ENCODE data around the gene MYH4. TPM values are rescaled to one million over a fixed set of nuclear protein-coding genes. Genes with fewer than 3 reads are reported as not detected.

The MYH4 gene
- not detected in 2 replicates for total RNA-seq (2014; rRNA removed)
- polyA plus RNA-seq (2012): not detected

DNA sequence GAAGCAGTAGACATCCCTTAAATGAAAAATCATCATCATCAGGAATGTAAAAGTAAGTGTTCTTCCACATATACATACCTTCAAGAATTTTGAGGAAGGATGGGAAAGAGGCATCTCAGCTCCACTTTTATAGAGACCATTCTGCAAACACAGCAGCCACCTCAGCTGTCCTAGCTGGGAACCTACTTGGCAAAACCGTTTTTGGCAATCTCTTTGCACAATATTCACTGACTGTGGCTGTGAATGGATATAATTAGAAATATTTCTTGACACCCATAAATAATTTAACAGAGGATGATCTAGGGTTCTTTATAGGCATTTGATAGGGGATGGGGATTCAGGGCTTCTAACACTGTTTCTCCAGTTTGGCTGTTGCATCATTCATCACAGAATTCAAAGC is at the start of gene MYH4:
MYH4 (minus strand) TSS at position 101 of the 400 bp plus-strand sequence. CDS start 2,814 bp downstream, outside the sequence.
- no peak for DNase-seq (ENCODE audit: low read depth)

DNA sequence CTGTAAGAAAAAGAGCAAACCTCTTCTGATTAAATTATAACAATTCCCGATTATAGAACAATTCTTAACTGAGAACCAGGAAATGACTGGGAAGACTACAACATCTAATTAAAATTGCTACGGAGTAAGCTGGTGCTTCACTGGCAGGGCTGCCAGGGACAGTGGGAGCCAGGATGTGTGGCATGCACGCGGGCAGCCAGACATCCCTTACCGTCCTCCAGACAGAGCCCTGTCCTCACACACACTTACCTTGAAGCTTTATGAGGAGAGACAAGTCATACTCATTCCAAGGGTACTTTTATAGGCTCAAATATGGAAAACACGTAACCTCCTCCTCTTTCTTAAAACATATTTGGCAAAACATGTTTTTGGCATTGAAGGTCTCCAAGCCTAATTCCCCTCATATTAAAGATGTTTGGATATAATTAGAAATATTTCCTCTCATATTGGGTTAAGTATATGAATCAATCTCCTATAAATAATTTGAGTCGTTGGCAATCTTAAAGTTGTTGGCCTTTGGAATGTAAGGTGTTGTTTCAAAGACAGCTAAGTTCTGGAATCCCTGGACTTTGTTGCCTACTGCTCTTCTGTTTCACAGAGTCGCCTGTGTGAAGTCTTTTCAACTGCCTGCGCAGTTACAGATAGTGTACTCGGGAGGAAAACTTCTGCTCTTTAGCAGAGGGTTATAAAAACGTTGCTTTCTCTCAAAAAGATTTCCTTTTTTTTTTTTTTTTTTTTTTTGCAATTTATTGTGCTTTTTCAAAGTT is 49.1 kb upstream of the MYH4 start, which contains the start of gene MYH1:
MYH1 (minus strand) TSS at position 272 of the 767 bp plus-strand sequence. CDS start 1,900 bp downstream, outside the sequence.
- no peak for DNase-seq (ENCODE audit: low read depth)

DNA sequence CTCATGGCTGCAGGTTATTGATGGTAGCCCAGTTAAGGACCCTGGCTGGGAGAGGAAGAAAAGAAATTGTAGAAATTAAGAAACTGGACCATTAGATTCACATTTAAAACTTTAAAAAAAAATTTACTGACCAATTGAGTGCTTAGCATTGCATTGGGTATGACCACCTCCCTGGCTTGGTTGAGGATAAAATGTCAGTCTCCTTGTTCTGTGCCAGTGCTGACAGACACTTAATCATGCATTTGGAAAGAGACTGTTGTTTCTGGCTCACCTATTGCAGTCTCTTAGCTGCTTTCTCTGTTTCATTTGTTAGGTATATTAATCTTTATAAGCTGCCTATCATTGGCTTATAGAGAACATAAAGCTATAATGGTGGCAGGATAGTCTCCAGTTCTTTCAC is 47.3 kb upstream of the MYH4 start:
- no peak for DNase-seq (ENCODE audit: low read depth)

DNA sequence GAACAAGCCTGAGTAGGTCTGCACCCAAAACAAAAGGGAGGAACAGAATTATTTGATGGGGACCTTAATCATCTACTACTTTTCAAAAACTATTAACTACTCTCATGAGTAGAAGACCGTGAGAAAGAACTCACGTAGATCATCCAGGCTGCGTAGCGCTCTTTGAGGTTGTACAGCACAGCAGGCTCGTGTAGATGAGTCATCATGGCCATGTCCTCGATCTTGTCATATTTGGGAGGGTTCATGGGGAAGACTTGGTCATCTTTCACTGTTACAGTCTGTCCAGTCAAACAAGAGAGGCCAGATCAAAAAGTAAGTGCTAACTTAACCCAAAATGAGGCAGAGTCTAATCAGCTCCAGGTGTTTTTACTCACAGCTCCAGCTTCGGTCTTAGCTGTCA is 46.7 kb upstream of the MYH4 start:
- DNase-seq (ENCODE audit: low read depth): no peak

DNA sequence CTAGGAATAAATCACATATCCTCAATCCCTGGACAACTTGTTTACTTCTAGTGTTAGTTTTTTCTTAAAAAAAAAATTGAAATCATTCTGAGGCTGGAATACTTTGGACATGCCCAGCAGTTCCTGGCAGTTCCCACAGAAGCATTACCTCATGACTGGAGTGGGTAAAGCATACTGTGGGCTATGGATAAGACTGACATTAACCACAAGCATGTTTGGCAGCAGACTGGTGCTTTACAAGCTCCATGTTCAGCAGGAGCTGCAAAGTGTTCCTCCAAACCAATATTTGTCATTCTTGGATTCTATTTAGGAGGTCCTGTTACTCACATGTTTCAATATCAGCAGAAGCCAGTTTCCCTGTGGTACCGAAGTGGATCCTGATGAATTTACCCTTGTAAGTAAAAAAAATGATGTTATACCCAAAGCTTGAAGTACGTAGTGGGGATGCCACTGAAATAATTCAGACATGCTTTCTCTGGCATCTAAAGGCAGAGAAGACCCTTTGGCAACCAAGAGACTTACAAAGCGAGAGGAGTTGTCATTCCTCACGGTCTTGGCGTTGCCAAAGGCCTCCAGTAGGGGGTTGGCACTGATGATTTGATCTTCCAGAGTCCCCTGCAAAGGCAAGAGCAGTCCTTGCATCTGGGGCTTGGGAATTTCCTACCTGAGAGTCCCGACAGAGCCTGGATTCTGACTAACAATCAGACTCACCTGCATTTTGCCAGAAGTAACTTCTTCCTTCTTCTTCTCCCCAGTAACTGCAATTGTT is 44.1 kb upstream of the MYH4 start:
- peak; percentile 74 for DNase-seq (ENCODE audit: low read depth)

DNA sequence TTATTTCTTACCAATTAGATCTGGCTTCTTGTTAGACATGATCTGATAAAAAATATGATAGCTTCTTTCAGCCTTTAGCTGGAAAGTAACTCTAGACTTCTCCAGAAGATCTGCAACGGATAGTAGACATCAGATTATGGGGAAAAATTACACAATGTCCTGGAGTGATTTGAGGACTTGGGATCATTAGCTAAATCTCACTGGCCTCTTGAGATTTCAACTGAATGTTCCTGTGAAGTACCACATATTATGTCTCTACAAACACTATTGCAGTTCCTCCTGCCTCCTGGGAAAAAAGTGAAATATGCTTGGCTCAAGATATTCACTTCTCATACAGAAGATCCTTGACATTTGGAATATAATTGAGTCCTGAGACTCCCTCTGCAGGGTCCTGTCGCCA is 43.5 kb upstream of the MYH4 start:
- DNase-seq (ENCODE audit: low read depth): peak; percentile 11

DNA sequence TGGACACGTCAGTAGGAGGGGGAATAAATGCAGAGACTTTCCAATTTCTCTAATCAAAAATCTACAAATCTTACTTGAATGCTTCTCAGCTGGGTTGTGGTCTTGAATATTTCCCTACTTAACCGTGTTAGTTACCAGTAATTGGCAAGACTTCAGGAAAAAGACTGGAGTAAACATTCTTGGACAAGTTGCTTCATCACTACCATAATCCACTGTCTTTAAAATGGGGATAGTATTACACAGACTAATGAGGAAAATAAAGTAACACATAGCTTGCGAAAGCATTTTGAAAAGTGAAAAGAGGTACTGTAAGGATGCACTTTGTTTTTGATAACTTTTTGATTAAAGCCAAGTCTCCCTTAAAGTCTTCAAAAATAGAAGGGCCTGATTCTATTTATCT is 30.6 kb upstream of the MYH4 start:
- DNase-seq (ENCODE audit: low read depth): peak; percentile 9

DNA sequence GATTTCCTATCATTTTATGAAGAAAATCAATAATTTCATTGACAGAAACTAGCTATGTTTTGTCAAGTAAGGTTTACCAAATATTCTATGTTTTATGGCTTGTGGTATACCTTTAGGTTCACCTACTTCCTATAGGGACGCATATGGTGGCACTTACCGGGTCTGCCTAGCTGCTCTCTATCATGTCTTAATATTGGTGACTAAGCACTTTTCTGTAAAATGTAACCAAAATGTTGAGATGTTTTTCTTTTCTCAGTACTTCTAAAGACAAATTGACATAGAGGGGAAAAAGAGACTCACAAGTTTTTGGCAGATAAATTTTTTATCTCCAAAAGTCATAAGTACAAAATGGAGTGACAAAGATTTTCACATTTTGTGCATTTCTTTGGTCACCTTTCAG is 22.6 kb upstream of the MYH4 start:
- DNase-seq (ENCODE audit: low read depth): no peak

DNA sequence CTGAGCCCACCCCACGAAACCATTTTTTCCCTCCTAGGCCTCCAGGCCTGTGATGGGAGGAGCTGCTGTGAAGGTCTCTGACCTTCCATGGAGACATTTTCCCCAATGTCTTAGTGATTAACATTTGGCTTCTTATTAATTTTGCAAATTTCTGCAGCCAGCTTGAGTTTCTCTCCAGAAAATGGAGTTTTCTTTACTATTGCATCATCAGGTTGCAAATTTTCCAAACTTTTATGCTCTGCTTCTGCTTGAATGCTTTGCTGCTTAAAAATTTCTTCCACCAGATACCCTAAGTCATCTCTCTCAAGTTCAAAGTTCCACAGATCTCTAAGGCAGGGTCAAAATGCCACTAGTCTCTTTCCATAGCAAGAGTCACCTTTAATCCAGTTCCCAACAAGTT is 12.9 kb upstream of the MYH4 start:
- no peak for DNase-seq (ENCODE audit: low read depth)

DNA sequence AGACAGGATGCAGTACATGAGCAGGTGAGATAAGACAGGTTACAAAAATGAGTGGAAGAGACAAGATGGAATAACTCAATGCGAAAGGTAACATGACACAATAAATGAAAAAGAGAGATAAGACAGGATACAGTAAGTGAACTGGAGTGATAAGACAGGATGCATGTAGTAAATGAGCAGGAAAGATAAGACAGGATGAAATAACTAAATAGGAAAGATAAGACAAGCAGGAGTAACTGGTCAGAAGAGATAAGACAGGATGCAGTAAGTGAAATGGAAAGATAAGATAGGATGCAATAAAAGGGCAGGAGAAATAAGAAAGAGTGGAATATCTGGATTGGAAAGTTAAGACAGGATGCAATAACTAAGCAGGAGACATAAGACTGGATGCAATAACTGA is 8.3 kb upstream of the MYH4 start:
- no peak for DNase-seq (ENCODE audit: low read depth)

DNA sequence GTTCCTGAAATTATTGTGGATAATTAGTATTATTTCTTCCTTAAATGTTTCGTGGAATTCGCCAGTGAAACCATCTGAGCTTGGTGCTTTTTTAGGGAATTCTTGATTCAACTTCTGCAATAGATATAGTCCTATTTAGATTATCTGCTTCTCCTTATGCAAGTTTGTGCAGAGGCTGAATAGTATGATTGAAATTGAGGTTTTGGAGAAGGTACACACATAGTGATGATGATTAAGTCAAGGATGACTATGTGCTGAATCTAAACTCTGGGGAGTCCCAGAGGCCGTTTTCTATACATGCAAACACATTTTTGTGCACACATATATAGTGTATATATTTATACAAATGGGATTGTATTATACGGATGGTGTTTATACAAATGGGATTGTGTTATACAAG is 5.2 kb upstream of the MYH4 start:
- peak; percentile 37 for DNase-seq (ENCODE audit: low read depth)

DNA sequence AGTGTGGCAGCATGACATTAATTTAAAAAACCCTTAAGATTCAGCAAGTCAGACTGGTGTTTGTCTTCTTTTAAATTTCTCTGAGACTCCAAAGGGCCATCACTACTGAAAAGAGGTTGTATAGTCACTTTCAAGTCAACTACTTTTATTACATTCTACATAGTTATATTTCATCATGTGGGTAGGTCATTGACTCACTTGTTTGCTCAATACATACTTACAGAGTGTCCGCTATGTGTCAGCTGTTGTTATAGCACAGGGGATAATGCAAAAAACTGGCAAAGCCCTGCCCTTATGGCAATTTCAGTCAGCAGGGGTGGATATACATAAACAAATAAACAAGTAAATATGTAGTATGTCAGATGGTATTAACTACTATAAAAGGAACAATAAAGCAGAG is 2.5 kb upstream of the MYH4 start:
- peak; percentile 76 for DNase-seq (ENCODE audit: low read depth)

DNA sequence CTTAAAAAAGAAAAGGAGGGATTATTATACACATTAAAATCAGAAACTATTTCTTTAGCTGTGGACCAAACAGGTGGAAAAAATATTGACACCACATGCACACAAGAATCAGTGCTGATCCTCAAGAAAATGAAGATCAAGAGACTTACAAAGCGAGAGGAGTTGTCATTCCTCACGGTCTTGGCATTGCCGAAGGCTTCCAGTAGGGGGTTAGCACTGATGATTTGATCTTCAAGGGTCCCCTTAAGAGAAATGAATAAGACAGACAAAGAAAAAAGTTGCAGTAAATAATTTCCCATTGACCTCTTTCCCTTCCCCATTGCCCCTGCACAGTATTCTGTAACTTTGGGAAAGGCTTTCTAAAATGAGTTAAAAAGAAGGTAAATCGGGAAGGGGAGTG is 6.0 kb downstream of the MYH4 start:
- no peak for DNase-seq (ENCODE audit: low read depth)

DNA sequence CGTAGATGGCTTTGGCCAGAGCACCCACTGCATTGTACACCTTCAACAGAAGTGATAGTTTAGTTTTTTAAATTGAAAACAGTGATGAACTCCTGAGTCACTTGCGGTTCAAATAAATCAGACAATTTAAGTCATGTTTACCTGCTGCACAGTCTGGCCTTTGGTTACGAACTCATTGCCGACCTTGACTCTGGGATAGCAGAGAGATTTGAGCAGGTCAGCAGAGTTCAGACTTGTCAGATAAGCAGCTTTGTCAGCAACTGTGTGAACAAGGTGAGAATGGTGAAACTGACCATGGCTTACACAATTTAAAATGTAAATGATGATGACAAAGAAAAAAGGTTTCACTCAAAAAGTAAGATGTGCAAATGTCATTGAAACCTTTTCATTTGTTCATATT is 9.3 kb downstream of the MYH4 start:
- no peak for DNase-seq (ENCODE audit: low read depth)

DNA sequence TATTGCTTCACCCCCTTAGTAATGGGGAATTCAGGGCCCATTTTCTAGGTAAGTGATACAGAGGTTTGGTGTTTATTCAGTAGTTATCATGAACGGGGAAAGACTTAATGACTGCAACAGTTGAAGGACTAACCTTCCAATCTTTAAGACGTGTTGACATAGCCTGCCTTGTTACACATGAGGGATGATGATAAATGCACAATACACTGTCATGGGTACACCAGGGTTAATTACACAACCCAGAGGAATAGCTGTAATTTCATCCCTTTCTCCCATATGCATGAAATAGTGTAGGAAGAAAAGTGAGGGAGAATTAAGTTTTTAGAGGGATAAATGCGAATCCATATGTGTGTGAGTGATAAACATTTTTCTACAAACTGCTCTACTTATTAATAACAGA is 10.7 kb downstream of the MYH4 start:
- DNase-seq (ENCODE audit: low read depth): no peak

DNA sequence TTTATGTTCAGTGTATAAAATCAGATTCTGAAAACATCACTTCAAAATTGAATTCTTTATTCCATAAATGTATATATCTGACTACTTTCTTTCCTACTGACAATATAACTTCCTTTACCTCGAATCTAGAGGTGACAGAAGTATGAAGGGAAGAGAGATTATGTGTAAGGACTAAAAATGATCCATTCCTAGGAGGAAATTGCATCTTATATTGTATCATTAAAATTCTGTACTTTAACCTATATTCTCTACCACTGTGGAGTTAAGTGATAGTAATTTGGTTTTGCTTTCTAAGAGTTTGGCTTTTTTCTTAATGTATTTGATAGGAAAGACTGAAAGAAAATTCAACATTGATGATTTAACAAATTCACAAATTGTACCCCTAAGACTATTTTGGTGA is 11.4 kb downstream of the MYH4 start:
- DNase-seq (ENCODE audit: low read depth): no peak

DNA sequence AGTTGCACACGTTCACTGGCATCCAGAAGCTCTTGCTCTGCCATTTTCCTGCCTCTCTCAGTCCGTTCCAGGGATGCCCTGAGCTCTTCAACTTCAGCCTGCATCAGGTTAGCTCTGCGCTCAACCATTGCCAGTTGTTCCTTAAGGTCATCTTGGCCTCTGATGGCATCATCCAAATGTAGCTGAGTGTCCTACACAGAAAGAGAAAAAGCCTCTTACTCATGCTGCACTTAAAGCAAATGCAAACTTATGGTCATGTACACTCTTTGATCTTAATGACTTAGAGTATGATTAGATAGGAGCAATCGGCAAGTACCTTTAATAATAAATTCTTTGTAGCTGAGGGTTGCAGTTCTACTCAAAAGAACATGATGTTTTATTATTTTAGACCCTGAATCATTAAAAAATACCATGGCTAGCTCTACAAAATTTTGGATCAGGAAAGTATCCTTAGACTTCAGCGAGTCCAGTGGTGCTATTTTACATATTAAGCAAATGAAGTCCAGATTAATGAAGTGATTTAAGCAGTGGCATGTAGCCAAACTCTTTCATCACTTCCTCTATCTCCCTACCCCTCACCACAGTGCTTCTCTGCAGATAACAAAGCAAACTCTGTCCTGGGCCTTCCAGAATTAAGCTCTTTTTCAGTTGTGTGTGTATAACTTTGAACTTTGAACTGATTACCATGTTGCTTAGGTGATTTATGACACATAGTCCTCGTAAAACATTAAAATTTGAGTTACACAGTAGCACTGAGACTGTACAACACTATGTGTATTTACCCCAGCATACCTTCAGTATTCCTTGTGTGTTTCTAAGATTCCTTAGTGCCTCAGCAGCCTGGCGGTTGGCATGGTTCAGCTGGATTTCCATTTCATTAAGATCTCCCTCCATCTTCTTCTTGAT is 22.1 kb downstream of the MYH4 start:
- no peak for DNase-seq (ENCODE audit: low read depth)

DNA sequence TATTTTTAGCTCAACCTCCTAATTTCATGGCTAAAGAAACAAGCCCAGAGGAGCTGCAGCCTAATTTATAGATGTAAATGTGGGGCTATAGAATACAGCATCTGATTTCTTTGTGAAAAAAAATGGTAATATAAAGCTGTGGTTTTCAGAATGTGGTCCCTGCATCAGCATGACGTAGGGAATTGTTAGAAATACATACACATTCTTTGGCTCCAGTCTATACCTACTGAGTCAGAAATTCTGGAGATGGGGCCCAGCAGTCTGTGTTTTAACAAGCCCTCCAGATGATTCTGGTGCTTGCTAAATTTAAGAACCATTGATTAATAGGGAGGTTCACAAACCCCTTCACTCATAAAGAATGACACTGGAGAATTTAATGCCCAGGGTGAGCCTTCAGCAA is 29.5 kb downstream of the MYH4 start:
- no peak for DNase-seq (ENCODE audit: low read depth)

DNA sequence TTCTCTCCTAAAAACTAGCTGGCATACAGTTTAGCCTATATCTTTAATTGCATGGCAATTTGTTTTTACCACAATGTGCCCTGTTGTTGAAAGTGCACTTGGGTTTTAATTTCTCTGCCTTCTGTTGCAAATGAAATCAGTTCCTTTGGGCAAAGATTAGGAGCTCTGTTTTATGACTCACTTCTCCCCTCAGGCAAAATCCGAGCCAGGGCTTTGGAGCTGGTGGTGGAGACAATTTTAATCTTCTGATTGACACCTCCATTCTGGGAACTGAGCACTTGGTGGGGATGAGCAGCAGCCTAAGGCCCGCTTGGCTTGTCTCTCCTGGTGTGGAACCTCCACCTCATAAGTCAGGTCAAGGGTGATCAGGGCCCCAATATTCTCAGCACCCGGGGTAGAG is 34.3 kb downstream of the MYH4 start:
- DNase-seq (ENCODE audit: low read depth): peak; percentile 25

DNA sequence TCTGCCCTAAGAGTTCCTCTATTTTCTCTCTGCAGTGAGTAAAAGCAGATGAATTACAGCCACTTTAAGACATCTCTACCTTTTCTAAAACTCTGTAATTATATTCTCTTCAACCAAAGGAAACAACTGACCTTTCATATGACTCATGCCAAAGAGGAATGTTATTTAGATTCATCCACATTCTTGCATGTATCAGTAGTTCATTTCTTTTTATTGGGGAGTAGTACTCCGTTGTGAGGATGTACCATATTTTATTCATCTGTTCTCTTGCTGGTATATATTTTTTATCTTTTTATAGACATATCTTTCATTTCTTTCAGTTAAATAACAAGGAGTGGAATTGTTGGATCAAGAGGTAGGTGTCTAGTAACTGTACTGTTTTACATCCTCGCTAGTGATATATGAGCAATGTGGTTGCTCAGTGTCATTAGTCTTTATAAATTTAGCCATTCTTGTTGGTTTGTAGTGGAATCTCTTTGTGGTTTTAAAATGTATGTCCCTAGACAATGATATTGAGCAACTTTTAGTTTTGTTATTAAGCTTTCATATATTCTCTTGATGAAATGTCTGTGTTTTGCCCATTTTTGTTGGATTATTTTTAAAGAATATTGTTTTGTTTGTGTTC is 39.8 kb downstream of the MYH4 start:
- peak; percentile 70 for DNase-seq (ENCODE audit: low read depth)

DNA sequence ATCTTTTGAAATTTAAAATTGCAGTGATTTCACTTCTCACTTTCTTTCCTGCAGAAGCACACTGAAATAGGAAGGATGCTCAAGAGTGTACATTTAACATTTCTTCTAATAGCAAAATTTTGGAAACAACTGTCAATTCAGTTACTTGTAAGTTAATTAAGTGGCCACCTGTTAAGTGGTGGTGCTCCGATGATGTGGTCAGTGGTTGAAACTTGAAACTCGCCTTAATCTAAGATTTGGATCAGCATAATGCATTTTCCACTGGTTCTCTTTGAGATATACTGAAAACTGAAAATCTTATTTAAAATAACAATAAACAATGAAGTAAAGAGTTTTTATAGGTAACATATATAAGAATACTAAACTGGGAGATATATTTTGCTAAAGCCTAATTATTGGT is 40.6 kb downstream of the MYH4 start:
- DNase-seq (ENCODE audit: low read depth): peak; percentile 54
